GM18511 (cell line): ENCODE results near the gene COL6A1.

Experiments
- ATAC-seq: cut with Tn5 transposase; IDR thresholded peaks from one replicate; pipeline ENCODE4 v1.9.1; 2021; ENCODE audit warnings: mild to moderate bottlenecking, moderate library complexity; ENCODE audit not compliant: unreplicated experiment

The COL6A1 gene, protein sequence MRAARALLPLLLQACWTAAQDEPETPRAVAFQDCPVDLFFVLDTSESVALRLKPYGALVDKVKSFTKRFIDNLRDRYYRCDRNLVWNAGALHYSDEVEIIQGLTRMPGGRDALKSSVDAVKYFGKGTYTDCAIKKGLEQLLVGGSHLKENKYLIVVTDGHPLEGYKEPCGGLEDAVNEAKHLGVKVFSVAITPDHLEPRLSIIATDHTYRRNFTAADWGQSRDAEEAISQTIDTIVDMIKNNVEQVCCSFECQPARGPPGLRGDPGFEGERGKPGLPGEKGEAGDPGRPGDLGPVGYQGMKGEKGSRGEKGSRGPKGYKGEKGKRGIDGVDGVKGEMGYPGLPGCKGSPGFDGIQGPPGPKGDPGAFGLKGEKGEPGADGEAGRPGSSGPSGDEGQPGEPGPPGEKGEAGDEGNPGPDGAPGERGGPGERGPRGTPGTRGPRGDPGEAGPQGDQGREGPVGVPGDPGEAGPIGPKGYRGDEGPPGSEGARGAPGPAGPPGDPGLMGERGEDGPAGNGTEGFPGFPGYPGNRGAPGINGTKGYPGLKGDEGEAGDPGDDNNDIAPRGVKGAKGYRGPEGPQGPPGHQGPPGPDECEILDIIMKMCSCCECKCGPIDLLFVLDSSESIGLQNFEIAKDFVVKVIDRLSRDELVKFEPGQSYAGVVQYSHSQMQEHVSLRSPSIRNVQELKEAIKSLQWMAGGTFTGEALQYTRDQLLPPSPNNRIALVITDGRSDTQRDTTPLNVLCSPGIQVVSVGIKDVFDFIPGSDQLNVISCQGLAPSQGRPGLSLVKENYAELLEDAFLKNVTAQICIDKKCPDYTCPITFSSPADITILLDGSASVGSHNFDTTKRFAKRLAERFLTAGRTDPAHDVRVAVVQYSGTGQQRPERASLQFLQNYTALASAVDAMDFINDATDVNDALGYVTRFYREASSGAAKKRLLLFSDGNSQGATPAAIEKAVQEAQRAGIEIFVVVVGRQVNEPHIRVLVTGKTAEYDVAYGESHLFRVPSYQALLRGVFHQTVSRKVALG

DNA sequence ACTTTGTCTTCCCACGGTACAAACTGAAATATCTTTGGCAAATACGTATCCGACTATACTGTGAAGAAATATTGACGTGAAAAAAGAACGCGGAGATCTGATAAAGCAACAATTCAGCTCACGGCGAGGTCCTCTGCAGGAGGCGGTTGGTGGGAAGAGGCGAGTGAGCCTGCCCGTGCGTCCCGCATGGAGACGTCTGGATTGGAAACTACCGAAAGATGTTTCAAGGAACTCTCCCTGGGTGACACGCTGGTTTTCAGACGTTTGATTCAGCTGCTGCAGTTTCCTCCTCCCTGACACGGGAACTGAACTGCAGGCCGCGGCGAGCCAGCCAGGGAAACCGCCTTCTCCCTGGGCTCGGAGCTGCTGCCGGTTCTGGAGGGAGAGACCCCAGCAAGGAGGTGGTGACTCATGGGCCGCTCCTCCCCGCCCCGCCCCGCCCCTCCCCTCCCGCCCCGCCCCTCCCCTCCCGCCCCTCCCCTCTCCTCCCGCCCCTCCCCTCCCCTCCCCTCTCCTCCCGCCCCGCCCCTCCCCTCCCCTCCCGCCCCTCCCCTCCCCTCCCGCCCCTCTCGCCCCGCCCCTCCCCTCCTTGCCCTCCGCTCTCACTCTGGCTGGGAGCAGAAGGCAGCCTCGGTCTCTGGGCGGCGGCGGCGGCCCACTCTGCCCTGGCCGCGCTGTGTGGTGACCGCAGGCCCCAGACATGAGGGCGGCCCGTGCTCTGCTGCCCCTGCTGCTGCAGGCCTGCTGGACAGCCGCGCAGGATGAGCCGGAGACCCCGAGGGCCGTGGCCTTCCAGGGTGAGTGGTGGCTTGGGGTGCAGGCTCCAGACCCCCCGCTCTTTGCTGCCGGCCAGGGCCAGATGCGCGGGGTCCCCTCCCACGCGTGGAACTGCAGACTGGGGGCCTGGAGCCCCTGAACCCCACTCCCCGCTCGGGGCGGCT is at the start of gene COL6A1:
Gene COL6A1, plus strand, starts transcription at position 620 of the 941 bp plus-strand sequence. Its CDS starts 81 bp downstream, at position 701.
- ATAC-seq, result no peak

DNA sequence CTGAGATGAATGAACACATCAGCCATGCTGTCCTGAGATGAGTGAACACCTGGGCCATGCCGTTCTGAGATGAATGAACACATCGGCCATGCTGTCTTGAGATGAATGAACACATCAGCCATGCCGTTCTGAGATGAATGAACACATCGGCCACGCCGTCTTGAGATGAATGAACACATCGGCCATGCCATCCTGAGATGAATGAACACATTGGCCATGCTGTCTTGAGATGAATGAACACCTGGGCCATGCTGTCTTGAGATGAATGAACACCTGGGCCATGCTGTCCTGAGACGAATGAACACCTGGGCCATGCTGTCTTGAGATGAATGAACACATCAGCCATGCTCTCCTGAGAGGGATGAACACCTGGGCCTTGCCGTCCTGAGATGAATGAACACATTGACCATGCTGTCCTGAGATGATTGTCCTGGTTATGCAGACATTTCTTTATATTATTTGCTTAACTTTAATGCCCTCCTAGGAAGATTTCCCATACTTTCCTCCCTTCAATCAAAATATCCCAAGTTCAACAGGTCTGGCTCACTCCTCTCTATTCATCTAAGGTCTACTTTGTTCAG is 48.6 kb upstream of the COL6A1 start:
- no peak for ATAC-seq

DNA sequence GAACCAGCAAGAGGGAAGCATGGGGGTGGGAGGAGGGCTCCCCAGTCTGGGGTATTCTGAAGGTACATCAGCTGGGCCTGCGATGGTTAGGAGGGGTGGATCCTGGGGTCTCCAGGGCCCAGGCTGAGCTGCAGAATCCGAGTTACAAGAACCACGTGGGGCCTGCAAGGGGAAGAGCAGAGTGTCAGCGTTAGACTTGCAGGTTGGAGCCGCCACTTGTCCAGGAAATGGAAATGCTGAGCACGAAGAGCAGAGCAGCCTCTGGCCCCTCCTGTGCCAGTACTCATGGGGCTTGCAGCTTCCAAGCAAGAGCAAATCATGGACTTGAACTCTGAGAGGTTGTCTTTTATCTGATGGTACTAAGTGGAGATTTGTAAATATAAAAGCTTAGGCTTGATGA is 47.5 kb upstream of the COL6A1 start:
- ATAC-seq, result no peak

DNA sequence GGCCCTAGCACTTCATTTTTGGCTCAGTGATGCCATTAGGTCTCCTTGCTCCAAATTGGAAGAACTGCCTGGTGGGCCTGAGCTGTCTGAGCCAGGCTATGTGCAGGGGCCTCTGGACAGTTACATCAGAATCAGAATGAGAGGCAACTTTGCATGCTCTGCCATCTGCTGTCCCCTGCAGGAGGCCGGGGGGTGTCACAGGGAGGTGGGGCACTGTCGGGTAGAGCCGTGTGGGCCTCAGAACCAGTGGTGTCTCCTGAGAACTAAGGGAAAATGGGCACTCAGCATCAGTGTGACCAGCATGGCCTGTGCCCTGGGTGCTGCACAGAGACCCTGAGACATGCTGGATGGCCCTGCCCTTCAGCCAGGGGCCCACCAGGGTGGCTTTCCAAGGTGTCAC is 47.0 kb upstream of the COL6A1 start:
- ATAC-seq, result no peak

DNA sequence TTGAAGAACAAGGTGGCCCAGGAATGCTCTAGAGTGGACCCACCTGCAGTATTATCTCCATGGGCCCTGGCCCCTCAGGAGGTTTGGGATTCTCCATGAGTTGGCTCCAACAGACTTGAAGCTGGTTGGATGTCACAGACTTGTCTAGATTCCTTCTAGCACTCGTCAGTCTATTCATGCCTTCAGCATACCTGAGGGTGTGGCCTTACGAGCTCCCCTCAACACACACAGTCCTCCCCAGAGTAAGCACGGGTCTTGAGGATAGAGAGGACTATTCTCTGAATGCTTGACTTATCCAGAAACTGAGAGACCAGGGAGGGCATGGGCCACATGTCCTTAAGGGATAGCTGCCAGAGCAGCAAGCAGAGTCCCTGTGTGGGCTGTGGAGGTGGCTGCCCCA is 45.9 kb upstream of the COL6A1 start:
- no peak for ATAC-seq

DNA sequence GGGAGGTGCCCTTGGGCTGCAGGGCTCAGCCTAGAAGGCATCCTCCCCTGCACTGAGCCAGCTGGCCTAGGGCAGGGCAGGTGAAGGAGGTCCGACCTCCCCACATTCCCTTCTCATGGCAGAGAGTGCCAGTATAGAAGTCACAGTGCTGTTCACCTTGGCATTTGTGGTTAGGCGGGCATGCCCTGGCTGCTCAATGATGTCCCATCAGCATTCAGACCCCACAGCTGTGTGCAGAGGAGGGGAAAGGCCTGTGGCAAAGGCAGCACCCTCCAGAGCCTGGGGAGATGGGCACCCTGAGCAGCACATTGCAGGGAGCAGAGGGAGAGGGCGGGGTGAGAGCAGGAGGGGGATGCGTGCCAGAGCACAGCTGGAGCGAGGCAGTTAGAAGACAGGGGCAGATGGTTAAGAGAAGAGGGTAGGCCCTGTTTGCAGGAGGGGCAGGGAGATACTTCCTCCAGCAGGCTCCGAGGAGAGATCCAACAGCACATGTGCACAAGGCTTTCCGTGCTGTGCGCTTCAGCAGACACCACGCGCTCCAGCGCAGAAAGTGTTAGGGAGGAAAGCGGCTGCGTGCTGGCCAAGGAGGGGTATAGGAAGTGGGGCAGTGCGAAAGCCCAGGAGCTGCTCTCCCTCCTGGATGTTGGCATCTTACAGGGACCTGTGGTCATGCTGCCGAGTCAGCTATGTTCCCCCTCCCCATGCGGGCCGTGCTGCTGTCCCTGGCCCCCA is 43.7 kb upstream of the COL6A1 start:
- ATAC-seq, result no peak

DNA sequence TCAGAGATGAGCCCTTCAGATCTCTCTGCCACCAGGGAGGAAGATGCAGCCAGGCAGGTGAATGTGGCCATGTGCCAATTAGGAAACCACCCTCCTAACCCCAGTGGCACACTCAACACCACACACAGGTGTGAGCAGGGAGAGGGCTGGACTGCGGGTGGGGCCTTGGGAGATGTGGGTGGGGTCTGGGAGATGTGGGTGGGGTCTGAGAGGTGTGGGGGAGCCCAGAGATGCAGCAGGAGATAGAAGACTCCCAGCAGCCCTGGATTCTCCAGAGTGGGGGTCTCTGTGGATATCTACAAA is 43.2 kb upstream of the COL6A1 start:
- no peak for ATAC-seq

DNA sequence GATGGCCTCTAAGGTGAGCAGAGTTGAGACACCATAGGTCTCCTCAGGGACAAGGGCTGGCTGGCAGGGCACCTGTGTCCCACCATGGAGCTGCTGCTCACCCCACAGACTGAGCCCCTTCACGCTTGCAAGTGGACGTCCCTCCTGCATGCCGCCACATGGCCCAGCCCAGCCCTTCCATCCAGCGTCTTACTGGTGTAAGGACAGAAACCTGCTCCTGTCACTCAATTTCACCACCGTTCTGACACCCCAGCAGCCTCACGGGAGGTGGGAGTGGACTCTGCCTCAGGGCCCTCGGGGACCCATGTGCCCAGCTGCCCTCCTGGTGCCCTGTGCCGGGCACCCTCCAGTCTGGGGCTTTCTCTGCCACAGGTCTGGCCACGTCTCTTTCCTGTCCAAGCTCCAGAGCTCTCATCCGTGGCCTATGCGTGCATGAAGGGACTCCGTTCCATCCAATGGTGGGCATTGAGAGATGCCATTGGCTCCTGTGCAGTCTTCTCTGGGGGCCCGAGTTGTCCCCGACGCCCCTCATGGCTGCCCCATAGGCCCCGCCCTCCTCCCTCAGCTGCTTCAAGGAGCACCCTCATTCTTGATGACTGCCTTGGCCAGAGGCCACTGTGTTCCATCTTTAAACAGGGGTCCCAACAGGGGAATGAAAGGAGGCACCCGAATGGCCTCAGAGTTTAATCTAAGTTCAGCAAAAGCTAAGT is 42.6 kb upstream of the COL6A1 start:
- no peak for ATAC-seq

DNA sequence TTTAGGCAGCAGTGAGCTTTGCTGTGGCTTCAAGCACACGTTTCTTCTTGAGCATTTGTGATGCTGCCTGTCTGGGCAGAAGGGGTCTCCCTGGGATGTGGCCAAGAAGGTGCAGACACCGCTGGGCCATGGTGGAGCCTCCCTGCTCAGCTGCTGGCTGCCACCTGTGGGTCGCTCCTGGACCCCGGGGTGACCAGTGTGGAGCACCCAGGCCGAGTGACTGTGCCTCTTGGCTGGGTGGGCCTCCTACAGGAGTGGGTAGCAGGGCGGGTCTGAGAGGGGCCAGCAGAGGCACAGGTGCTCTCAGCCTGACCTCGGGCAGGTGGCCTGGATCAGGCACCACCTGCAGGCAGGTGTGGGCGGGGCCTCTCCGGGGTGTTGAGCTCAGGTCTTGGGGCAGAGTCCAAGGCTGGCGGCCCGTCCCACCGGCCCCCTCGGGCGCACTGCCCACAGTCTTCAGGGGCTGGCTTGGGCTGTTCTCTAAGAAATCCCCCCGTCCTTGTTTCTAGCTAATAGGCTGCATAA is 42.0 kb upstream of the COL6A1 start:
- no peak for ATAC-seq

DNA sequence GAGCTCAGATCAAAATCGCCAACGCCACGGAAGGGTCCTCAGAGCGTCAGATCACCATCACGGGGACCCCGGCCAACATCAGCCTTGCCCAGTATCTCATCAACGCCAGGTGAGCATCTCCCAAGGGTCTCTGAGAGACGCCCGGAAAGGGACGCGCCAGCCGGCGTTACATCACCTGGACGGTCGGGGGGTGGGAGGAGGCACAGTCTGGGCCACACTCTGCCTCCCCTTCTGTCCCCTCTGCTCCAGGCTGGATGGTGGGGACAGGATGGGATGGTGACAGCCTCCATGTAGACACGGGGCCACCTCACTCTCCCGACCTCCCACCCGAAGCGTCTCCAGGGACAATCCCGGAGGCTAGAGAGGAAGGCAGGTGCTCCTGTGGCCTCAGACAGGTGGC is 41.5 kb upstream of the COL6A1 start:
- ATAC-seq, result no peak

DNA sequence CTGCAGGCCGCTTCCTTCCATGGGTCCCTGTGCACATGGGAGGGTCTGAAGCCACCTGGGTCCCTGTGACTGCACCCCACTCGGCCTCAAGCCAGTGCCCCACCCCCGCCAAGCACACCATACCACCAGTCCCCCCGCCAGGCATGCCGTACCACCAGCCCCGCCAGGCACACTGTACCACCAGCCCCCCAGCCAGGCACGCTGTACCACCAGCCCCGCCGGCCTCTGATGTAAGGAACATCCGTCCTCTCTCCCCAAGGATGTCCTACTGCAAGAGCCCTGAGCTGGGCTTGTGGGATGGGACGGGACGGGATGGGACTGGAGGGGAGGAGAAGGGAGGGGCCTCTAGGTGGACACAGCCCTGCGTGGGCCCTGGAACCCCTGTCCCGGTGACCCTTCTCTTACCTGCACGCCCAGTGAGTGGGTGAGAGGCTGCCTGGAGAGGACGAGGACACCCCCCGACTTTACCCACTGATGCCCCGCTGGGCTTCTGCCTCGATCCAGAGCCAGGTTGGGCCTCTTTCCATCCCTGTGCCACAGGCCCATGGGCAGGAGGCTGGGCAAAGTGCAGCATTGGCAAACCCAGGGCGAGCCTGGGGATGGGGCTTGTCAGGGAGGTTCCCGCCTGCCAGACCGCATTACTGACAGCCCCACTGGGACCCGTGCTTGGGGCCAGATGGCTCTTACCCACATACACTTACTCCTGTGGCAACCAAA is 40.8 kb upstream of the COL6A1 start:
- ATAC-seq, result no peak

DNA sequence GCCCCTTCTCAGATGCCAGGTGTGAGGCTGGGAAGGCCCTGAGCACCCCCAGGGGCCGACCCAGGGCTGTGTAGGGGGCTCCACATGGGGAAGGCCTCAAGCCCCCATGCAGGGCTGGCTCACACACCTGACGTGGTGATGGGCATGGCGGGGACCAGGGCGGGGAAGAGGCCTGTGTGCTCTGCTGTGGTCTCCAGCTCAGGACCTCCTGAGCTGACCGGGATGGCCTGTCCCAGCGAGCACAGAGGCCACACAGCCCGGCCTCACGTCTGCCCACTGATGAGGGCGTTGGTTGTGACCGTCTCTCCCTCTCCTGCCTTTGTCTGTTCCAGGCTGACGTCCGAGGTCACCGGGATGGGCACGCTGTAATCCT is 40.2 kb upstream of the COL6A1 start:
- no peak for ATAC-seq

DNA sequence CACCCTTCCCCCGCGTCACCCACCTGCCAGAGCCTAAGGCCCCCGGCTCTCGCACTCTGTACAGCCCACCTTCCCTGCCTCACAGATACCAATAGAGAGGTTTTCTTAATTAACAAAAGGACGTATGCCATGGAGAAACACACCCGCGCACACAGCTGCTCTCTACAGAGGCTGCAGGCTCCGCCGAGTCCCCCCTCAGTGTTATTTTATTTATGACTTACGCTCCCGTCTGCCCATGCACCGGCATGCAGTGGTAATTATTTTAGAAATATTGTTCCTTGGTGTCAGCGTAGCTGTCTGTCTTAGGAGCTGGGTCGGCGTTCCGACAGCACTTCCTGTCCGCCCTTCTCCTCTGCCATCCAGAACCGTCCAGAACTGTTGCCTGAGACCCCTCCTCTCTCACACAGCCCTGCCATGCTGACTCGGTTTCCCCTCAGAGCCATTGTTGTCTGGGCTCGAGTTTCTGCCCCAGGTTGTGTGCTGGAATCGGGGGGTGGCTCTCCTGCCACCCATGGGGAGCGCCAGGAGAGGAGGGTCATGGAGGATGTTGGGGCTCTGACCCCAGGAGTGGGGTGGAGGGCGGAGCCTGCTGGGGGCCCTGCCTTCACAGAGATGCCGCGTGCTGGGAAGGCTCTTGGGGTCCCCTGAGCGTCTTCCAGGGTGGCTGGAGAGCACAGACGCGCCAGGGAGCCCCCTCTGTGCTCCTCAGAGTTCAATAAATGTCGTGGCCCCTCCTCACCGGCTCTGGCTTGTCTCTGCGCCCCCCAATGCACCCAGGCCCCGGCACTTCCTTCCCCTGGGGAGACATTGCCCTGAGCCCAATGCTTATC is 39.6 kb upstream of the COL6A1 start:
- no peak for ATAC-seq

DNA sequence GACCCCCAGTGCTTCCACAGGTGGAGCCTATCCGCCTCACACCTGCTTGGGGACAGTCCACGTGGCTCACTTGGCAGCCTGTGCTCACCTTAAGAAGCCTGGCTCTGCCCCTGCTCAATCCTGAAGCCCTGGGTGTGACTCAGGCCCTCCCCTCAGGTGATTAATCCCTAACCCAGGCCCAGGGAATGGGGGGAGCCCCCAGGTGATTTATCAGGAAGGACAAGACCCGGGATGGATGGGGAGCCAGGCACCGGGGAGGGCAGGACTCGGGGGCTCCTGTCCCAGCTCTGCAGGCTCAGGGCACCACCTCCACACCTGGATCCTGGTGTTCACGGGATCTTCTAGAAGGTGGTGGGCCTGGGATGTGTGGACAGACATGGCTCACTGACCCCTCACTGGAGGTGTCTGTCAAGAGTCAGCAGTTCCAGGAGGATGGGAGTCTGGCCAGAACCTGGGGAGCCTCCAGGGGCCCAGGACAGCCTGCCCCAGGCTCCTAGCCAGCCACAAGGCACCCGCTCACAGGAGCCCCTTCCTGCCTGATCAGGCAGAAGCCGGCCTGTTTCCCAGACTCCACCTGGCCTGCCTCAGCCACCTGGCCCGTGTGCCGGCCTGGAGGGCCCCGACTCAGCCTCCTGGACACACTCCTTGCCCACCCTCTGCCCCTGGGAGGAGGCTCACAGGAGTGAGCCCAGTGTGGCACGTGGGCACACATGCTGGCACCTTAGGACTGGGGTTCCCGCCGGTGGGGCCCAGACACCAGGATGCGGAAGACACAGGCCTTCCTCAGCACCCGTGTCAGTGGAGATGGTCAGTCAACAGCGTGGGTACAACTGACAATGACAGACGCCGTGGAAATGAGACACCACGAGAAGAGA is 38.6 kb upstream of the COL6A1 start:
- no peak for ATAC-seq

DNA sequence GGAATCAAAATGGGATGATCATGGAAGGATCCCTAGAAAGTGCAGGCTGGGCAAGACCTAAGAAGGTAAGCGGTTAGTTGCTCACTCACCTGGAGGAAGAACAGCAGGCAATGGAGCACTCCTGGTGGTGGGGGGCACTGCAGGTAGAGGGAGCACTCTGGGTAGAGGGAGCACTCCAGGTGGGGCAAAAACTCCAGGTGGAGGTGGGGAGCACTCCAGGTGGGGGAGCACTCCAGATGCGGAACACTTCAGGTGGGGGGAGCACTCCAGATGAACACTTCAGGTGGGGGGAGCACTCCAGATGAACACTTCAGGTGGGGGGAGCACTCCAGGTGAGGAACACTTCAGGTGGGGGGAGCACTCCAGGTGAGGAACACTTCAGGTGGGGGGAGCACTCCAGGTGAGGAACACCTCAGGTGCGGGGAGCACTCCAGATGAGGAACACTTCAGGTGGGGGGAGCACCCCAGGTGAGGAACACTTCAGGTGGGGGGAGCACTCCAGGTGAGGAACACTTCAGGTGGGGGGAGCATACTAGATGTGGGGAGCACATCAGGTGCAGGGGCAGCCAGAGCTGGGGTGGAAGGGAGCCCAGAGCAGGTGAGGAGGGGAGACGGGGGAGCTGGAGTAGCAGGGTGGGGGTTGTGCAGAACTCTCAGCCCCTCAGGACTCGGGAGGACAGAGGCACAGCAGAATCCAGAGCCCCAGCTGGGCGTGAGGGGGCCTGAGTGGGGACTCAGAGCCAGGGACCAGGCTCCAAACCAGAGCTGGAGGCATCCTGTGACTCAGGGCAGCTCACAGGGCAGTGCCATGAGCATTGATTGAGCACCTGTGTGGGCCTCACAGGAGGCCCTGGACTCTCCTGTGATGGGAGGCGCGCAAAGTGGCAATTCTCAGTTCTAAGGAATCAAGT is 37.7 kb upstream of the COL6A1 start:
- no peak for ATAC-seq
